ENCODE results near the gene ARL6.
"Not testable (repeated sequence)": the region's sequence is repeated elsewhere in the genome, so short reads cannot be mapped to it uniquely, and the experiment has no call there.

Gene ARL6

DNA sequence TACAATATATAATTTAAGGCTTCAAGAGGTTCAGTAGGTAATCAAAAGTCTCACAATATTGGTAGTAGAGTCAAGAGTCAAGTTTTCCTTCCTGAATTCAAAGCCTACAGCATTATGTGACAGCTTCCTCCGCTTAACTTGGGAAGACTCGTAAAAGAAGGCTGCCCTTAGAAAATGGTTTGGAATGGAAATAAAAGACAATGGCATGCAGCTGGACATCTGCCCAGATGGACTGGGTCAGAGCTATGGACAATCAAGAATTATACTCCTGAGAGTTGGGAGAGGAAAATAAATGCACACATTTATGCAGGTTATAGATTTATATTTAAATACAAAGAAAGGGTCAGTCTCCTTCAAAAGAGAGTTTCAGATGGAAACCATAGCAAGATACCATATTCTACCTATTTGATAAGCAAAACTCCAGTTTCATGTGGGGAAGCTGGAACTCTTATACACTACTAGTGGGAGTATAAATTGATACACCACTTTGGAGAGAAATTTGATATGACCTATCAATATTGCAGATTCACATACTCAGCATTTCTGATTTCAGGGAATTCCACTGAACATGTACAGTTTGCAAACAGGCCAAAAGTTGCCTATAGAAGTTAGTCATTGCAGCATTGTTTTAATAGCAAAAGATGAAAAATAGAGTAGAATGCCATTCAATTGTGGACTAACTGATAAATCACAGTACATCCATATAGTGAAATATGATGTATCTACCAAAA is 63.3 kb downstream of the ARL6 start:
- Histone ChIP-seq H3K9me3 (no peaks in the 10 kb centered on the region), H3K27ac (no peak overlapping the region), H3K36me3 (no peaks in the 10 kb centered on the region), H3K4me3 (ENCODE audit: low read depth in 1 of 2, low read length in 1 of 2) (no peak overlapping the region), H3K27me3 (peaks cover 50% of the 10 kb centered on the region), H3K4me1 (ENCODE audit: control insufficient read depth in 1 of 2, insufficient read depth in 1 of 2, low read depth in 1 of 2, low read length in 1 of 2) (no peaks in the 10 kb centered on the region)
- TF ChIP-seq, protein P1, sequence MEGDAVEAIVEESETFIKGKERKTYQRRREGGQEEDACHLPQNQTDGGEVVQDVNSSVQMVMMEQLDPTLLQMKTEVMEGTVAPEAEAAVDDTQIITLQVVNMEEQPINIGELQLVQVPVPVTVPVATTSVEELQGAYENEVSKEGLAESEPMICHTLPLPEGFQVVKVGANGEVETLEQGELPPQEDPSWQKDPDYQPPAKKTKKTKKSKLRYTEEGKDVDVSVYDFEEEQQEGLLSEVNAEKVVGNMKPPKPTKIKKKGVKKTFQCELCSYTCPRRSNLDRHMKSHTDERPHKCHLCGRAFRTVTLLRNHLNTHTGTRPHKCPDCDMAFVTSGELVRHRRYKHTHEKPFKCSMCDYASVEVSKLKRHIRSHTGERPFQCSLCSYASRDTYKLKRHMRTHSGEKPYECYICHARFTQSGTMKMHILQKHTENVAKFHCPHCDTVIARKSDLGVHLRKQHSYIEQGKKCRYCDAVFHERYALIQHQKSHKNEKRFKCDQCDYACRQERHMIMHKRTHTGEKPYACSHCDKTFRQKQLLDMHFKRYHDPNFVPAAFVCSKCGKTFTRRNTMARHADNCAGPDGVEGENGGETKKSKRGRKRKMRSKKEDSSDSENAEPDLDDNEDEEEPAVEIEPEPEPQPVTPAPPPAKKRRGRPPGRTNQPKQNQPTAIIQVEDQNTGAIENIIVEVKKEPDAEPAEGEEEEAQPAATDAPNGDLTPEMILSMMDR (IDR thresholded peaks at IDR 0.05) = no peak

DNA sequence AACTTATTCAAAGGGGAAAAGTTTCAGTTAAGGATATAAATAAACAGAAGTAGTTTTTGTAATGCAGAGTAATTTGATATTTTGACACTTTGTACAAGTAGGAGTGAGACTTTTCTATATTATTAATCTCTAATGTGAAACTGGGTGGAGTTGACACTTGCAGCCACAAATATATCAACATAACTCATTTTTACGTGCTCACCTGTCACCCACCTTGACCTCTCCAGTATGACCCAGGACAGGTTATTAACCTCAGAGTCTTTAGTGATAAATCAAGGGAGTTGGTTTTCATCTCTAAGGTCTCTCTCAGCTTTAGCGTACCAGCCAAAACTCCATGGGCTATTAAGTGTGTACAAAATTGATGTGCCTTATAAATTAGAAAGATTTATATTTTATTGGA is 64.6 kb downstream of the ARL6 start:
- TF ChIP-seq, protein P1 (IDR thresholded peaks at IDR 0.05) = no peak
- Histone ChIP-seq H3K36me3 (no peaks in the 10 kb centered on the region), H3K27me3 (peaks cover 37% of the 10 kb centered on the region), H3K9me3 (no peaks in the 10 kb centered on the region), H3K4me1 (ENCODE audit: control insufficient read depth in 1 of 2, insufficient read depth in 1 of 2, low read depth in 1 of 2, low read length in 1 of 2) (no peaks in the 10 kb centered on the region), H3K4me3 (ENCODE audit: low read depth in 1 of 2, low read length in 1 of 2) (no peak overlapping the region), H3K27ac (no peak overlapping the region)

DNA sequence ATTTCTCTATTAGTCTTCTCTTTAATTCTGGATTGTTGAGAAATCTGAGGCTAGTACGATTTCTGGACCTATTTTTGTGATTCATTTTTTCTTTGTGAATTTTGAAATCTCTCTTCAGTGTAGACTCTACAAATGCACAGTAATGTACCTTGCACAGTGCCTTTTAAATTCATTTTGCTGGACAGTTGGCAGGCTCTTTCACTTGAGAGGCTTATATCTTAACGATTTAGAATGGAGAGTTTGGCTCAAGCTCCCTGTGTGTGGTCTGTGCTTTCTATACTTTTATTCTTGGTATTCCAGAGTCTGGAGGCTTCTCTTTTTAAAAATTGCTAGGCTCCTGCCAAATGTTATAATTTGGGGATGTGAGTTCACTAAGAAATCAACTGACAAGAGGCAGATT is 66.1 kb downstream of the ARL6 start:
- H3K27ac ChIP-seq = no peak overlapping the region
- TF ChIP-seq, protein P1 (IDR thresholded peaks at IDR 0.05) = no peak

DNA sequence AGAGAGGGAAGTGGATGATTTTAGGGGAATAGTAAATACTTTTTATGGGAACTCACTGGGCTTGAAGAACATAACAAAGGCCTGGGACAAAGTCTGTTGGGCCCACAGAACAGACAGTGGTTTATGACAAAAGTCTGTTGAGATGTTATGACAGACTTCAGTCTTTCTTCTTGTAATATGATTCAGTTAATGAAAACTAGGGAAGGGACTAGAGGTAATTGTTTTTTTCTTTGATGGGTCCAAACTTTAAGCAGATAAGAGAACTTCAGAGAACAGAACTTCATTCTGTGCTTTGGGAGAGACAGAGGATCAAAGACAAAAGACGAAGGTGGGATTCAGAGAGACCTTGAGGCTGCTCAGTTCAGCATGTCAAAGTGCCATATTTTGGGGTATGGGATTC is 66.6 kb downstream of the ARL6 start:
- Histone ChIP-seq H3K36me3 (no peaks in the 10 kb centered on the region), H3K9me3 (no peaks in the 10 kb centered on the region), H3K27ac (no peak overlapping the region), H3K4me1 (ENCODE audit: control insufficient read depth in 1 of 2, insufficient read depth in 1 of 2, low read depth in 1 of 2, low read length in 1 of 2) (no peaks in the 10 kb centered on the region), H3K4me3 (ENCODE audit: low read depth in 1 of 2, low read length in 1 of 2) (no peak overlapping the region), H3K27me3 (peaks cover 17% of the 10 kb centered on the region)
- TF ChIP-seq, protein P1 (IDR thresholded peaks at IDR 0.05) = no peak

More for the DNA sequence above, 66.1 kb downstream of the ARL6 start:
- Histone ChIP-seq H3K4me3 (ENCODE audit: low read depth in 1 of 2, low read length in 1 of 2) (no peak overlapping the region), H3K36me3 (no peaks in the 10 kb centered on the region), H3K27me3 (peaks cover 22% of the 10 kb centered on the region), H3K4me1 (ENCODE audit: control insufficient read depth in 1 of 2, insufficient read depth in 1 of 2, low read depth in 1 of 2, low read length in 1 of 2) (no peaks in the 10 kb centered on the region), H3K9me3 (no peaks in the 10 kb centered on the region)

DNA sequence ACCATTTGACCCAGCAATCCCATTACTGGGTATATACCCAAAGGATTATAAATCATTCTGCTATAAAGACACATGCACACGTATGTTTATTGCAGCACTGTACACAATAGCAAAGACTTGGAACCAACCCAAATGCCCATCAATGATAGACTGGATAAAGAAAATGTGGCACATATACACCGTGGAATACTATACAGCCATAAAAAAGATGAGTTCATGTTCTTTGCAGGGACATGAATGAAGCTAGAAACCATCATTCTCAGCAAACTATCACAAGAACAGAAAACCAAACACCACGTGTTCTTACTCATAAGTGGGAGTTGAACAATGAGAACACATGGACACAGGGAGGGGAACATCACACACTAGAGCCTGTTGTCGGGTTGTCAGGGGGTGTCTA is 68.6 kb downstream of the ARL6 start:
- not testable (repeated sequence) for H3K4me3 ChIP-seq (ENCODE audit: low read depth in 1 of 2, low read length in 1 of 2); H3K4me1 ChIP-seq (ENCODE audit: control insufficient read depth in 1 of 2, insufficient read depth in 1 of 2, low read depth in 1 of 2, low read length in 1 of 2); H3K9me3 ChIP-seq; H3K27ac ChIP-seq; H3K36me3 ChIP-seq; H3K27me3 ChIP-seq

DNA sequence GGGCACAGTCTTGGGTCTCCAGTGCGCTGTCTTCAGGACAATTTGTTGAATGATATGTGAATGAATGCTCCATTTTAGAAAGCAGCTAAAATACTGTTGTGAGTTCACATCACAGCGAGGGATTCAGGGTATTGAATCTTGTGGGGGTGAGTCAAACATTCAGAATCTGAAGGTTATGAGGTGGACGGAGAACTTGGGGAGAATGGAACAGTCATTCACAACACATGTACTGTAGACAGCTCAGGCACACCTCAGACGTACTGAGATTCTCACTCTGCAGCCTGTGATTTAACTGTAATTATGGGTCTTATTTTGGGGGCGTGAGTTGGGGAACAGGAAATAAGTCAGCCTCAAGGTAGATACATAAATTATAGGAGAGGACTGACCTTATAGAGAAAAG is 71.2 kb downstream of the ARL6 start:
- H3K9me3 ChIP-seq = no peaks in the 10 kb centered on the region
- TF ChIP-seq, protein P1 (IDR thresholded peaks at IDR 0.05) = no peak
- no peaks in the 10 kb centered on the region for H3K4me1 ChIP-seq (ENCODE audit: control insufficient read depth in 1 of 2, insufficient read depth in 1 of 2, low read depth in 1 of 2, low read length in 1 of 2)
- no peak overlapping the region for H3K4me3 ChIP-seq (ENCODE audit: low read depth in 1 of 2, low read length in 1 of 2)
- no peaks in the 10 kb centered on the region for H3K36me3 ChIP-seq
- no peaks in the 10 kb centered on the region for H3K27me3 ChIP-seq
- no peak overlapping the region for H3K27ac ChIP-seq
